ENCODE results near the gene CNTN4.
"Not testable (repeated sequence)": the region's sequence is repeated elsewhere in the genome, so short reads cannot be mapped to it uniquely, and the experiment has no call there.

Gene CNTN4

DNA sequence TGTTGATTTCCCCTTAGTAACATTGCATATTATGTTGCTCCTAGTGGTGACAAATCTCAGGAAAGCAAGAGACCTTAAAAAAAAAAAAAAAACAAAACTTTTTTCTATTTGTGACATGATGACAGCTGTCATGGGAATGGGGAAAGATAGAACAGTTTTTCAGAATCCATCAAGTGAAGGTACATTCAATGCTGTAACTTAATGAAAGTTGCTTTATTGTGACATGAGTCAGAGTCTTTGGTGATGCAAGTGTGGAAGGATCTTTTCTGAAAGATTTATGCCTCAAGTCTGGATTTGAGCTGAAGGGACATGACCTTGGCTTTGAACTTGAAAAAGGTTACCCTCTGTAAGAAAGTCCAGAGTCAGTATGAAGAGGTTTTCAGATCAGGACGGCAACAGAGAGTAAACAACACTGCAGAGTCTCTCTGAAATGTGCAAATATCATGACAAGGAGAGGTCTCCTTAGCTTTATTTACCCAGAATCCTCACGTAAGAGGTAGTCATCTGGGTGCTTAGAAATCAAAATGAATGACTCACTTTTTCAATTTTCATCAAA lies 424.7 kb downstream of the CNTN4 start:
- Histone ChIP-seq H3K9me3 (ENCODE audit: control insufficient read depth in 2 of 2, low read length in 2 of 2) (no peaks in the 10 kb centered on the region), H3K4me1 (ENCODE audit: control insufficient read depth in 2 of 2, insufficient read depth in 2 of 2, low read length in 2 of 2) (no peaks in the 10 kb centered on the region), H3K9ac (ENCODE audit: low read depth in 1 of 2, low read length in 2 of 2) (no peak overlapping the region), H3K36me3 (ENCODE audit: control insufficient read depth in 2 of 2, insufficient read depth in 2 of 2, low read length in 2 of 2) (no peaks in the 10 kb centered on the region), H3K27me3 (ENCODE audit: control insufficient read depth in 2 of 2, insufficient read depth in 2 of 2, low read length in 2 of 2) (no peaks in the 10 kb centered on the region), H3K27ac (ENCODE audit: low read depth in 2 of 2, low read length in 2 of 2) (no peak overlapping the region), H3K4me3 (ENCODE audit: low read length in 2 of 2) (no peak overlapping the region)

DNA sequence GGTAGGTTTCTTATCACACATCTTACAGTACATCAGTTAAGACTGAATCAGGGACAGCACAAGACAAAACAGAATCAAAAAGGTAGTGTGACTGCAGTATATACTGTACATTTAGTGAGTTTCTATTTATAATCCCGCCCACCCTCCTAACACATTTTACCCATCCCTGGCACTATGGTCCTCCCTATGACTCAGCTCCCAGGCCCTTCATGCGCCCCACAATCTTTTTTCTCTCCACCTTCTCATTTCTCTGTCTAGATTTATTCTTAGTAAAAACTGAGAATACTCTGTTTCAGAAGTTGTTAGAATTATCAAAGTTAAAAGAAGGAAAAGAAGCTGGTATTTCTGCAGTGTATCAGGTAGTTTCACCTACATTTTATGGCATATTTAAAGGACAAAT lies 427.3 kb downstream of the CNTN4 start:
- Histone ChIP-seq H3K4me1 (ENCODE audit: control insufficient read depth in 2 of 2, insufficient read depth in 2 of 2, low read length in 2 of 2) (no peaks in the 10 kb centered on the region), H3K9ac (ENCODE audit: low read depth in 1 of 2, low read length in 2 of 2) (no peak overlapping the region), H3K27ac (ENCODE audit: low read depth in 2 of 2, low read length in 2 of 2) (no peak overlapping the region), H3K27me3 (ENCODE audit: control insufficient read depth in 2 of 2, insufficient read depth in 2 of 2, low read length in 2 of 2) (no peaks in the 10 kb centered on the region), H3K9me3 (ENCODE audit: control insufficient read depth in 2 of 2, low read length in 2 of 2) (no peaks in the 10 kb centered on the region), H3K36me3 (ENCODE audit: control insufficient read depth in 2 of 2, insufficient read depth in 2 of 2, low read length in 2 of 2) (no peaks in the 10 kb centered on the region), H3K4me3 (ENCODE audit: low read length in 2 of 2) (no peak overlapping the region)

DNA sequence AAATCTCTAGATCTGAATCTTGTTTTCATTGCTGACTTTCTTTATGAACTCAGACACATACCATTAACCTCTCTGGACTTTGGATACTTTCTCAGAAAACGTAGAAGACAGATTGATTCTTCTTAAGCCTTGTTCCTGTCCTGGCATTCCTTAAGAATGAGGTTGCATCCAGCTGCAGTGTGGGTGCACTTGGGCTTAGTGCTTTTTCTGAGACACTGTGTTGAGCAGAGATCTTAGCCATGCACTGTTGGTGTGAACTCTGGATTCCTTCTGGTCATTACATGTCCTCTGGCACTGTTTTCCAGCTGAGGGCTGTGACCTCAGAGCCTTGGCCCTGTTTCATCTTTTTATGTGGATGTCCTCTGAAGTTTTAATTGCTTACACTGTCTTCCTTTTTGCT lies 428.3 kb downstream of the CNTN4 start:
- H3K9me3 ChIP-seq (ENCODE audit: control insufficient read depth in 2 of 2, low read length in 2 of 2) = no peaks in the 10 kb centered on the region
- H3K36me3 ChIP-seq (ENCODE audit: control insufficient read depth in 2 of 2, insufficient read depth in 2 of 2, low read length in 2 of 2) = no peaks in the 10 kb centered on the region
- H3K9ac ChIP-seq (ENCODE audit: low read depth in 1 of 2, low read length in 2 of 2) = no peak overlapping the region
- no peak overlapping the region for H3K4me3 ChIP-seq (ENCODE audit: low read length in 2 of 2)
- H3K27me3 ChIP-seq (ENCODE audit: control insufficient read depth in 2 of 2, insufficient read depth in 2 of 2, low read length in 2 of 2) = no peaks in the 10 kb centered on the region
- no peak overlapping the region for H3K27ac ChIP-seq (ENCODE audit: low read depth in 2 of 2, low read length in 2 of 2)
- H3K4me1 ChIP-seq (ENCODE audit: control insufficient read depth in 2 of 2, insufficient read depth in 2 of 2, low read length in 2 of 2) = no peaks in the 10 kb centered on the region

DNA sequence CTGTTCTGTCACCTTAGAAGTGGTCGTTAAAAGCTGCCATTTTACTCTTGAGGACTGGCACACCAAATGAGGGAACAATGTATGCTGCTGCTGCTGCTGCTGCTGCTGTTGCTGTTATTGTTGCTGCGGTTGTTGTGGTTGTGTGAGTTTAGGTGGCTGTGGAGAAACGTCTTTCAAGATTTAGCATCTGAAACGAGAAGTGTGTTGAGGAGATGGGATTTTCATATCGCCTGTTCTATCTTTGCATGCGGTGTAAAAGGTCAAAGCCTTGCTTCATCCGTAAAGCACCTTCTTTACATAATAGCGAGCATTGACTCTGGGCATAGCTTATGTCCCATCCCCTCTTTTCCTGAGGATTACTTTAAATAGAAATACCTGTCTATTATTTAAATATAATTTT lies 428.7 kb downstream of the CNTN4 start:
- H3K27me3 ChIP-seq (ENCODE audit: control insufficient read depth in 2 of 2, insufficient read depth in 2 of 2, low read length in 2 of 2); H3K9me3 ChIP-seq (ENCODE audit: control insufficient read depth in 2 of 2, low read length in 2 of 2); H3K27ac ChIP-seq (ENCODE audit: low read depth in 2 of 2, low read length in 2 of 2): not testable (repeated sequence)

DNA sequence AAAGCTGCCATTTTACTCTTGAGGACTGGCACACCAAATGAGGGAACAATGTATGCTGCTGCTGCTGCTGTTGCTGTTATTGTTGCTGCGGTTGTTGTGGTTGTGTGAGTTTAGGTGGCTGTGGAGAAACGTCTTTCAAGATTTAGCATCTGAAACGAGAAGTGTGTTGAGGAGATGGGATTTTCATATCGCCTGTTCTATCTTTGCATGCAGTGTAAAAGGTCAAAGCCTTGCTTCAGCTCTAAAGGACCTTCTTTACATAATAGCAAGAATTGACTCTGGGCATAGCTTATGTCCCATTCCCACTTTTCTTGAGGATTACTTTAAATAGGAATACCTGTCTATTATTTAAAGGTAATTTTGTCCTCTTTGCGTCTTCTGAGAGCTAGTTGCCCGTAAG lies 436.1 kb downstream of the CNTN4 start:
- H3K4me1 ChIP-seq (ENCODE audit: control insufficient read depth in 2 of 2, insufficient read depth in 2 of 2, low read length in 2 of 2); H3K36me3 ChIP-seq (ENCODE audit: control insufficient read depth in 2 of 2, insufficient read depth in 2 of 2, low read length in 2 of 2); H3K27me3 ChIP-seq (ENCODE audit: control insufficient read depth in 2 of 2, insufficient read depth in 2 of 2, low read length in 2 of 2); H3K27ac ChIP-seq (ENCODE audit: low read depth in 2 of 2, low read length in 2 of 2); H3K9ac ChIP-seq (ENCODE audit: low read depth in 1 of 2, low read length in 2 of 2); H3K9me3 ChIP-seq (ENCODE audit: control insufficient read depth in 2 of 2, low read length in 2 of 2); H3K4me3 ChIP-seq (ENCODE audit: low read length in 2 of 2): not testable (repeated sequence)

More for the DNA sequence above, 428.7 kb downstream of the CNTN4 start:
- not testable (repeated sequence) for H3K36me3 ChIP-seq (ENCODE audit: control insufficient read depth in 2 of 2, insufficient read depth in 2 of 2, low read length in 2 of 2); H3K4me1 ChIP-seq (ENCODE audit: control insufficient read depth in 2 of 2, insufficient read depth in 2 of 2, low read length in 2 of 2); H3K9ac ChIP-seq (ENCODE audit: low read depth in 1 of 2, low read length in 2 of 2); H3K4me3 ChIP-seq (ENCODE audit: low read length in 2 of 2)

DNA sequence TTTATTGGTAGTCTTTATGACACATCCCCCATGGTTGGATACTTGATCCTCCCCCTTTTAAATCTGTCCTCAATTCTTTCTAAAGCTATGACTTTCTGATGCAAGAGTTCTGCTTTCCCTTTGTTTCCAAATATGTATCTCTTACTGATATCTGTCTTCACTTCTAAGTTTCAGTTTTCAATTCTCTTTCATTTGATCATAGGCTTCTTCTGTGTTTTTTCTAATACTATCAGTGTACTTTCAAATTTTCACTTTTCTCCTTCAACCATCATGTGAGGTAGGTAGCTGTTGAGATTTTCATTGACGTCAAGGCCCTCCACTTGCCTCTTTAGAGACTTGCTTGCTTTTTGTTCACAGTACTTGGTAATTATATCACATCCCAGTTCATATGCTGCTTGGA lies 436.5 kb downstream of the CNTN4 start:
- H3K36me3 ChIP-seq (ENCODE audit: control insufficient read depth in 2 of 2, insufficient read depth in 2 of 2, low read length in 2 of 2) = no peaks in the 10 kb centered on the region
- H3K27me3 ChIP-seq (ENCODE audit: control insufficient read depth in 2 of 2, insufficient read depth in 2 of 2, low read length in 2 of 2) = no peaks in the 10 kb centered on the region
- H3K27ac ChIP-seq (ENCODE audit: low read depth in 2 of 2, low read length in 2 of 2) = no peak overlapping the region
- H3K9ac ChIP-seq (ENCODE audit: low read depth in 1 of 2, low read length in 2 of 2) = no peak overlapping the region
- no peak overlapping the region for H3K4me3 ChIP-seq (ENCODE audit: low read length in 2 of 2)
- no peaks in the 10 kb centered on the region for H3K9me3 ChIP-seq (ENCODE audit: control insufficient read depth in 2 of 2, low read length in 2 of 2)
- no peaks in the 10 kb centered on the region for H3K4me1 ChIP-seq (ENCODE audit: control insufficient read depth in 2 of 2, insufficient read depth in 2 of 2, low read length in 2 of 2)

DNA sequence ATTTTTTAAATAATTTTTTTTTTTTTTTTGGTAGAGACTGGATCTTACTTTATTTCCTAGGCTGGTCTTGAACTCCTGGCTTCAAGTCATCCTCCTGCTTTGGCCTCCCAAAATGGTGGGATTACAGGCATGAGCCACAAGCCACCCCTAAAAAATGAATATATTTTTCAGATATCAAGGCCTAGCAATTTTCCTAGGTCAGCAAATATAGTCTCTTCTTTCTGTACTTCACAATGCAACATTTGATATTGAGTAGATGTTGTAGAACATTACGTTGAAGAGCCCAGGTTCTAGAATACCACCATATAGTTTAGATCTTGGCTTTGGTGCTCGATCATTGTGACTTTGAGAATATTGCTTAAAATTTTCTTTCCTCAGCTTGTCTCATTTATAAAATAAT lies 437.9 kb downstream of the CNTN4 start:
- no peak overlapping the region for H3K9ac ChIP-seq (ENCODE audit: low read depth in 1 of 2, low read length in 2 of 2)
- H3K27me3 ChIP-seq (ENCODE audit: control insufficient read depth in 2 of 2, insufficient read depth in 2 of 2, low read length in 2 of 2) = no peaks in the 10 kb centered on the region
- no peak overlapping the region for H3K4me3 ChIP-seq (ENCODE audit: low read length in 2 of 2)
- no peak overlapping the region for H3K27ac ChIP-seq (ENCODE audit: low read depth in 2 of 2, low read length in 2 of 2)
- H3K4me1 ChIP-seq (ENCODE audit: control insufficient read depth in 2 of 2, insufficient read depth in 2 of 2, low read length in 2 of 2) = no peaks in the 10 kb centered on the region
- H3K9me3 ChIP-seq (ENCODE audit: control insufficient read depth in 2 of 2, low read length in 2 of 2) = no peaks in the 10 kb centered on the region
- no peaks in the 10 kb centered on the region for H3K36me3 ChIP-seq (ENCODE audit: control insufficient read depth in 2 of 2, insufficient read depth in 2 of 2, low read length in 2 of 2)

DNA sequence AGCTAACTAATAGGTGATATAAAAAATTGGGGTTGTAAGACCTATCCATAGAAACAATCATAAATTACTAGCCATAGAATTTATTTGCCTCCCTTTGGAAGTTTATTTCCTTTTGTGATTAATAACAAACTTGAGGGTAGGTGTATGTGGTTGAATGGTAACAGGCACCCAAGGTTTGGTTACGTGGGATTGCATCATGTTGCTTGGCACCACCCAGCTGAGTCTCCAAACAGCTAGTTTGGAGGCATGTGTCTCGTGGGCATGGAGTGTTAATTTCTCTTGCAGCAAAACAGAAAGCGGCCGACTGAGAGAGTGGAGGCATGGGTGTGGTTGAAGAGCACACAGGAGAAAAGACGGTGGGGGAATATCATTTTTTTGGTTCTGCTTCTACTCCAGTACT lies 441.4 kb downstream of the CNTN4 start:
- H3K36me3 ChIP-seq (ENCODE audit: control insufficient read depth in 2 of 2, insufficient read depth in 2 of 2, low read length in 2 of 2) = no peaks in the 10 kb centered on the region
- H3K27ac ChIP-seq (ENCODE audit: low read depth in 2 of 2, low read length in 2 of 2) = no peak overlapping the region
- no peaks in the 10 kb centered on the region for H3K4me1 ChIP-seq (ENCODE audit: control insufficient read depth in 2 of 2, insufficient read depth in 2 of 2, low read length in 2 of 2)

DNA sequence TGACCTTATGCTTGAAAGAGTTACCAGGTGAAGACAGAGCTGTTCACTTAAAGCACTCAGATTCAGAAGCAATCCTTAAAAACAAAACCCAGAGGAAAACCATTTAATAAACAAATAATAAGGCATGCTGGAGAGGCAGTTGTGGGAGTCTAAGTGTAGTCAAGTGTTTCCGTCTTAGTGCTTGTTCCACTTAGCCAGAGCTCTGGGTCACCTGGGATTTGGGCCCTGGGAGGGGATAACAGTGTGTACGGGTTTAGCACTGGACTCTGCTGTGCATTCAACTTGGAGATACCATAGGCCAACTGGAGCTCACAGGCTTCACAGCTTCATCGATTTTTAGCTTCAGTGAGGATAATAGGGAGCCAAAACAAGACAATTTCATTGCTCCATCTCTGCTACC lies 444.6 kb downstream of the CNTN4 start:
- no peak overlapping the region for H3K4me3 ChIP-seq (ENCODE audit: low read length in 2 of 2)
- no peaks in the 10 kb centered on the region for H3K27me3 ChIP-seq (ENCODE audit: control insufficient read depth in 2 of 2, insufficient read depth in 2 of 2, low read length in 2 of 2)
- H3K36me3 ChIP-seq (ENCODE audit: control insufficient read depth in 2 of 2, insufficient read depth in 2 of 2, low read length in 2 of 2) = no peaks in the 10 kb centered on the region
- H3K4me1 ChIP-seq (ENCODE audit: control insufficient read depth in 2 of 2, insufficient read depth in 2 of 2, low read length in 2 of 2) = no peaks in the 10 kb centered on the region
- H3K9me3 ChIP-seq (ENCODE audit: control insufficient read depth in 2 of 2, low read length in 2 of 2) = no peaks in the 10 kb centered on the region
- H3K9ac ChIP-seq (ENCODE audit: low read depth in 1 of 2, low read length in 2 of 2) = no peak overlapping the region
- no peak overlapping the region for H3K27ac ChIP-seq (ENCODE audit: low read depth in 2 of 2, low read length in 2 of 2)

More for the DNA sequence above, 441.4 kb downstream of the CNTN4 start:
- Histone ChIP-seq H3K4me3 (ENCODE audit: low read length in 2 of 2) (no peak overlapping the region), H3K27me3 (ENCODE audit: control insufficient read depth in 2 of 2, insufficient read depth in 2 of 2, low read length in 2 of 2) (no peaks in the 10 kb centered on the region), H3K9ac (ENCODE audit: low read depth in 1 of 2, low read length in 2 of 2) (no peak overlapping the region), H3K9me3 (ENCODE audit: control insufficient read depth in 2 of 2, low read length in 2 of 2) (no peaks in the 10 kb centered on the region)

DNA sequence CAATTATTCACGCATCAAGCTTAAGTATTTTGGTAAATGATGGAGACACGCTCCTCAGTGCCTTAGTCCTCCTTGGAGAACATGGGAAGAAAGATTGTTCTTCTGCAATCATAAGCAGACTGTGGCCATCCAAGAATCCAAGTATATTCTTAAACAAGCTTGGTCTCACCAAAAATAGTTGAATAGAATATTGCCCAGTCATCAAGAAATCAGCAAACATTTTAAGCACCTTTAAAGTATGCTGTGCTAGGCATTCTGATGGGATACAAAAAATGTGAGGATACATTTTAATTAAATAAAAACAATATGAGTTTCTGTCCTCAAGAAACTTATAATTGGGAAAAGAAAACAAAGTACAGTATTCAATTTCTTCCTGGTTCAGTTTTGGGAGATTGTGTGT lies 445.5 kb downstream of the CNTN4 start:
- no peaks in the 10 kb centered on the region for H3K36me3 ChIP-seq (ENCODE audit: control insufficient read depth in 2 of 2, insufficient read depth in 2 of 2, low read length in 2 of 2)
- no peaks in the 10 kb centered on the region for H3K27me3 ChIP-seq (ENCODE audit: control insufficient read depth in 2 of 2, insufficient read depth in 2 of 2, low read length in 2 of 2)
- no peak overlapping the region for H3K4me3 ChIP-seq (ENCODE audit: low read length in 2 of 2)
- H3K27ac ChIP-seq (ENCODE audit: low read depth in 2 of 2, low read length in 2 of 2) = no peak overlapping the region
- H3K9ac ChIP-seq (ENCODE audit: low read depth in 1 of 2, low read length in 2 of 2) = no peak overlapping the region
- H3K9me3 ChIP-seq (ENCODE audit: control insufficient read depth in 2 of 2, low read length in 2 of 2) = no peaks in the 10 kb centered on the region
- H3K4me1 ChIP-seq (ENCODE audit: control insufficient read depth in 2 of 2, insufficient read depth in 2 of 2, low read length in 2 of 2) = no peaks in the 10 kb centered on the region

DNA sequence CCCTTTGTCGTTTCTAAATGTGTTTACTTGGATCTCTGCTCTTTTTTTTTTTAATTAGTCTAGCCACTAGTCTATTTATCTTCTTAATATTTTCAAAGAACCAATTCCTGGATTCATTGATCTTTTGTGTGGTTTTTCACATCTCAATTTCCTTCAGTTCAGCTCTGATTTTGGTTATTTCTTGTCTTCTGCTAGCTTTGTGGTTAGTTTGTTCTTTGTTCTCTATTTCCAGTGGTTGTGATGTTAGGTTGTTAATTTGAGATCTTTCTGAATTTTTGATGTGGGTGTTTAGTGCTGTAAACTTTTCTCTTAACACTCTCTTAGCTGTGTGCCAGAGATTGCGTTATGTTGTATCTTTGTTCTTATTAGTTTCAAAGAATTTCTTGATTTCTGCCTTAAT lies 446.1 kb downstream of the CNTN4 start:
- Histone ChIP-seq H3K36me3 (ENCODE audit: control insufficient read depth in 2 of 2, insufficient read depth in 2 of 2, low read length in 2 of 2) (no peaks in the 10 kb centered on the region), H3K27ac (ENCODE audit: low read depth in 2 of 2, low read length in 2 of 2) (no peak overlapping the region), H3K4me3 (ENCODE audit: low read length in 2 of 2) (no peak overlapping the region), H3K27me3 (ENCODE audit: control insufficient read depth in 2 of 2, insufficient read depth in 2 of 2, low read length in 2 of 2) (no peaks in the 10 kb centered on the region), H3K4me1 (ENCODE audit: control insufficient read depth in 2 of 2, insufficient read depth in 2 of 2, low read length in 2 of 2) (no peaks in the 10 kb centered on the region), H3K9me3 (ENCODE audit: control insufficient read depth in 2 of 2, low read length in 2 of 2) (no peaks in the 10 kb centered on the region), H3K9ac (ENCODE audit: low read depth in 1 of 2, low read length in 2 of 2) (no peak overlapping the region)
